Middle frontal gyrus (tissue), 1 donor: Measurements from ENCODE around the gene GDAP1L1.
"Not testable (repeated sequence)": the region's sequence is repeated elsewhere in the genome, so short reads cannot be mapped to it uniquely, and the experiment has no call there.

Source experiments
- DNase-seq: peaks from one replicate; pipeline ENCODE4 v3.0.0-alpha.2; 2015; ENCODE audit warnings: low spot score; ENCODE audit errors: extremely low spot score

GDAP1L1 gene

GRCh38 chr20:44219791-44220190 is 27.3 kb upstream of the GDAP1L1 start:
- DNase-seq: no peak

GRCh38 chr20:44221368-44221954 is 25.6 kb upstream of the GDAP1L1 start:
- no peak for DNase-seq

GRCh38 chr20:44222027-44222426 is 25.1 kb upstream of the GDAP1L1 start:
- DNase-seq: no peak

GRCh38 chr20:44222633-44223368 is 24.3 kb upstream of the GDAP1L1 start:
- DNase-seq: no peak

GRCh38 chr20:44223721-44224120 is 23.4 kb upstream of the GDAP1L1 start:
- no peak for DNase-seq

GRCh38 chr20:44224637-44225036 is 22.5 kb upstream of the GDAP1L1 start:
- no peak for DNase-seq

- no peak for DNase-seq
Observed at GRCh38 chr20:44228465-44229258, 18.4 kb upstream of the GDAP1L1 start.

GRCh38 chr20:44231193-44231592 is 15.9 kb upstream of the GDAP1L1 start:
- no peak for DNase-seq

- no peak for DNase-seq
Observed at GRCh38 chr20:44231713-44232468, 15.2 kb upstream of the GDAP1L1 start.

- DNase-seq: not testable (repeated sequence)
Observed at GRCh38 chr20:44232469-44232856, 14.6 kb upstream of the GDAP1L1 start.

GRCh38 chr20:44233436-44234016 is 13.6 kb upstream of the GDAP1L1 start:
- no peak for DNase-seq

- DNase-seq: no peak
Observed at GRCh38 chr20:44234566-44235317, 12.4 kb upstream of the GDAP1L1 start.

GRCh38 chr20:44235702-44236101 is 11.4 kb upstream of the GDAP1L1 start:
- DNase-seq: no peak

- DNase-seq: not testable (repeated sequence)
Observed at GRCh38 chr20:44236840-44237239, 10.3 kb upstream of the GDAP1L1 start.

- no peak for DNase-seq
Observed at GRCh38 chr20:44241796-44242195, 5.3 kb upstream of the GDAP1L1 start.

GRCh38 chr20:44245977-44246376 is 1.1 kb upstream of the GDAP1L1 start:
- DNase-seq: no peak

- no peak for DNase-seq
Observed at GRCh38 chr20:44247586-44248409, 690 bp downstream of the GDAP1L1 start.

GRCh38 chr20:44248410-44248759 is 1.3 kb downstream of the GDAP1L1 start:
- no peak for DNase-seq

- no peak for DNase-seq
Observed at GRCh38 chr20:44251284-44251683, 4.2 kb downstream of the GDAP1L1 start.

GRCh38 chr20:44253528-44253927 is 6.4 kb downstream of the GDAP1L1 start:
- DNase-seq: no peak
